ENCODE results near the gene ZFP30.

The ZFP30 gene

DNA sequence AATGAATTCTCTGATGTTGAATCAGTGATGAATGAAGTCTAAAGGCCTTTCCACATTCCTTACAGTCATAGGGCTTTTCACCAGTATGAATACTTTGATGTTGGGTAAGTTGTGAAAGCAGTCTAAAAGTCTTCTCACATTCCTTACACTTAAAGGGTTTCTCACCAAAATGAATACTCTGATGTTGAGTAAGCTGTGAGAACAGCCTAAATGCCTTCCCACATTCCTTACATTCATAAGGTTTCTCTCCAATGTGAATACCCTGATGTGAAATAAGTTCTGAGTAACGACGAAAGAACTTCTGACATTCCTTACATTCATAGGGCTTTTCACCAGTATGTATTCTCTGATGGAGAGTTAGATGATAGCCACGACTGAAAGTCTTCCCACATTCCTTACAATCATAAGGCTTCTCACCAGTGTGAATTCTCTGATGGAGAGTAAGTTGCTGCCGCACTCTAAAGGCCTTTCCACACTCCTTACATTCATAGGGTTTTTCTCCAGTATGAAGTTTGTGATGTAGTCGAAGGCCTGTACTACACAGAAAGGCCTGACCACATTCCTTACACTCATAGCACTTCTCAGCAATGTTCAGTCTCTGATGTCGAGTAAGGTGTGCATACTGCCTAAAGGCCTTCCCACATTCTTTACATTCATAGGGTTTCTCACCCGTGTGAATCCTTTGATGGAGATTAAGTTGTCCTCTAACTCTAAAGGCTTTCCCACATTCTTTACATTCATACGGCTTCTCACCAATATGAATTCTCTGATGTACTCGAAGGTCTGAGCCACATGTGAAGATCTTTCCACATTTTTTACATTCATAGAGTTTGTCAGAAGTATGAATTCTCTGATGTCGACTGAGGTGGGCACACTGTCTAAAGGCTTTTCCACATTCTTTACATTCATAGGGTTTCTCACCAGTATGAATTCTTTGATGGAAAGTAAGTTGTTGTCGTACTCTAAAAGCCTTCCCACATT is 19.9 kb downstream of the ZFP30 start:
- TF ChIP-seq ZNF274 (IDR thresholded peaks at IDR 0.05; ENCODE audit: low read depth, low read length), result peak; percentile 64; the same call in 1 of the 2 replicates
- H3K4me3 ChIP-seq (ENCODE audit: low read length), result no peak overlapping the region

DNA sequence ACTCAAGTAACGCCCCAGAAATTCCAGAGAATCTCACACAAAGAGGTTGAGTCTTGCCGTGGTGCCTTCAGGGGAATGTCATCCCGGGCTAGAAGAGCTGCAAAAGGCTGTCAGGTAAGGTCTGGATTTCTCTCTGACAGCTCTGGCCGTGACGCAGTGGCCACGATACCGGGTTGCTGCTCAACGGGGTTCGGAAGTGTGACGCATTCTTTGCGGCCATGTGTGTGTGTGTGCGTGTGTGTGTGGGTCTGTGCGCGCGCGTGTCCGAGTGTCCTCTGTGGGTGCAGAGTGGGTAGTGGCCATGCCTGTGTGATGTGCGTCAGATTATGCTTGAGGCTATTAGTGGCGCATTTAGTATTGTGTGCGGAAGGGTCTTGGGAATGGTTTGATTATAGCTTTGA is 60.3 kb downstream of the ZFP30 start:
- peak overlapping the region; percentile 67 for H3K4me3 ChIP-seq (ENCODE audit: low read length)
- no peak for TF ChIP-seq ZNF274 (IDR thresholded peaks at IDR 0.05; ENCODE audit: low read depth, low read length)

DNA sequence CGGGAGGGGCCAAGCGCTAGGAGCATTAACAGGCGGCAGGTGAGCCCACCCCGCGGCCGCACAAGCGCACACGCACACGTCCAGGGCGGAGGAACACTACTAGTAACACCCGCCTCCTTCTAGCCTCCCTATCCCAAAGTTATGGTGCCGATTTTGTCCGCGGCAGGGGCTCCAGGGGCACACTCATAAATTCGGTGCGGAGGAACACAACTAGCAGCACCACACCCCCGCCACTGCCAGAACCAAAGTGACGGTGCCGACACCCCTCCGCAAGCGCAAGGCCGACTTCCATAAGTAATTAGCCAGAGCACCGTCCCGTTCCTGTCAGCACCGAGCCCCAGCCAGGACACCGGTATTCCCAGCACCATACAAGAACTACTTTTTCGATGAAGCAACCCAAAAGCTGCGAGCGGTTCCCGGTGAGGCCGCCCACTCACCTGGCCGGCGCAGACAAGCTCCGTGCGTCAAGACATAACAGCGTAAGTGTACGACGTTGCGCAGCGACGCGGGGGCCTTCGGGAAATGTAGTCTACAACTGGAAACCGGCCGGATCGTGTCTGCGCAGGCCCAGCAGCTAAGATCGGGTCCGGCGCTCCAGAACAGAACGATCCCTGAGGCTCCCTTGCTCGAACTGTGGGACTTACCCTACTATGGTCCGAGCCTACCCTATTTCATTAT is 60.8 kb downstream of the ZFP30 start, which contains the start of the genes ZNF540 and ZNF571:
TSS of gene ZNF540 (plus strand) at position 573 of the 678 bp plus-strand sequence. CDS start 3,572 bp downstream, outside the sequence.
TSS of gene ZNF571 (minus strand) at position 489 of the 678 bp plus-strand sequence. CDS start 8,116 bp downstream, outside the sequence.
- no peak for TF ChIP-seq ZNF274 (IDR thresholded peaks at IDR 0.05; ENCODE audit: low read depth, low read length)
- H3K4me3 ChIP-seq (ENCODE audit: low read length), result peak within 1 kb of the TSS; percentile 67

DNA sequence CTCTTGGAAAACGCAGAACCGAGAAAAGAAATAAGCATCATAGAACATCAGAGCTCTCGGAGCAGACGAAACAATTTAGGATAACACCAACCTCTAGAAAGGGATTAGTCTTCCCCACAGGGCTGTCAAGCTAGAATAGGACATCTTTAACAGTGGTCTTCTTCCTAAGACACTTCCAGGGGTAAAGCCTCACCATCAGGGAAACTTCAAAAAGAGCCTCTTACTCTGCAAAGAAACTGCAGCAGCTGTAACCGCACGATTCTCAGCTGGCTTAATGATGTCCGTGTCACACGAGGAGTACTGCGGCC is 61.3 kb downstream of the ZFP30 start:
- peak overlapping the region; percentile 67 for H3K4me3 ChIP-seq (ENCODE audit: low read length)

DNA sequence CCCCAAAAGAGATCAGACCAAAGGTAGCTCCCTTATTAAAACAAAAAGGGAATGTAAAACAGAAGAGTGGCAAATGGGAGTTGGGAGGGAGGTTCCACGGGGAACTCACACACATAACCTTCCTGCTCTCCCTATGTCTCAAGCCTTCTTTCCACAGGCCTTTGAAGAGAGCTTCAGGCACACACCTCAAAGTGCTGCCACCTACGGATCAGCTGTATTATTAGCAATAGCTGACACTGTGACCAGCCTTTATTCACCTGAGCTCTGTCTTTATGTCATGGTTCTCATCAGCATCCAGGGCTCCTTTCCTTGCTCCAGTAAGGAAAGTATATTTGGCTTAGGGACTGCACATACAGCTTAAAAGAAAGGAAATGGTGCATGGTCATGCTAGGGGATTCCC is 71.9 kb downstream of the ZFP30 start:
- no peak for TF ChIP-seq ZNF274 (IDR thresholded peaks at IDR 0.05; ENCODE audit: low read depth, low read length)
- H3K4me3 ChIP-seq (ENCODE audit: low read length), result no peak overlapping the region

More for the DNA sequence above, 61.3 kb downstream of the ZFP30 start:
- TF ChIP-seq ZNF274 (IDR thresholded peaks at IDR 0.05; ENCODE audit: low read depth, low read length), result no peak

DNA sequence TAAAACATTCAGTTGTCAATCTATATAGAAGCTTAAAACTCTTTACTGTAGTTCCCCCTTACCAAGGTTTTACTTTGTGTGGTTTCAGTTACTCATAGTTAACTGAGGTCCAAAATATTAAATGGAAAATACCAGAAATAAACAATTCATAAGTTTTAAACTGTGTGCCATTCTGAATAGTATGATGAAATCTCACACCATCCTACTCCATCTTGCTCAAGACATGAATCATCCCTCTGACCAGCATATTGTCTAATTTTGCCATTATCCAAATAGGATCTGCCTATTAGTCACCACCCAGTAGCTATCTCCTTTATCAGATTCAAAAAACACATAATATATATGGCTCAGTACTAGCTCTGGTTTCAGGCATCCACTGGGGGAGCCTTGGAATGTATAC is 83.1 kb downstream of the ZFP30 start:
- TF ChIP-seq ZNF274 (IDR thresholded peaks at IDR 0.05; ENCODE audit: low read depth, low read length), result no peak
- H3K4me3 ChIP-seq (ENCODE audit: low read length), result no peak overlapping the region

DNA sequence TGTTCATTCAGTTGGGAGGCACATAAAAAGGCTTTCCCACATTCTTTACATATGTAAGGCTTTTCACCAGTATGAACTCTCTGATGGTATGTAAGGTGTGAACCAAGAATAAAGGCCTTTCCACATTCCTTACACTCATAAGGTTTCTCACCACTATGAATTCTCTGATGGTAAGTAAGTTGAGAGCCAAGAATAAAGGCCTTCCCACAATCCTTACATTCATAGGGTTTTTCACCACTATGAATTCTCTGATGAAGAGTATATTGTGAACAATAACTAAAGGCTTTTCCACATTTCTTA is 89.9 kb downstream of the ZFP30 start:
- H3K4me3 ChIP-seq (ENCODE audit: low read length), result no peak overlapping the region
- no peak for TF ChIP-seq ZNF274 (IDR thresholded peaks at IDR 0.05; ENCODE audit: low read depth, low read length)

DNA sequence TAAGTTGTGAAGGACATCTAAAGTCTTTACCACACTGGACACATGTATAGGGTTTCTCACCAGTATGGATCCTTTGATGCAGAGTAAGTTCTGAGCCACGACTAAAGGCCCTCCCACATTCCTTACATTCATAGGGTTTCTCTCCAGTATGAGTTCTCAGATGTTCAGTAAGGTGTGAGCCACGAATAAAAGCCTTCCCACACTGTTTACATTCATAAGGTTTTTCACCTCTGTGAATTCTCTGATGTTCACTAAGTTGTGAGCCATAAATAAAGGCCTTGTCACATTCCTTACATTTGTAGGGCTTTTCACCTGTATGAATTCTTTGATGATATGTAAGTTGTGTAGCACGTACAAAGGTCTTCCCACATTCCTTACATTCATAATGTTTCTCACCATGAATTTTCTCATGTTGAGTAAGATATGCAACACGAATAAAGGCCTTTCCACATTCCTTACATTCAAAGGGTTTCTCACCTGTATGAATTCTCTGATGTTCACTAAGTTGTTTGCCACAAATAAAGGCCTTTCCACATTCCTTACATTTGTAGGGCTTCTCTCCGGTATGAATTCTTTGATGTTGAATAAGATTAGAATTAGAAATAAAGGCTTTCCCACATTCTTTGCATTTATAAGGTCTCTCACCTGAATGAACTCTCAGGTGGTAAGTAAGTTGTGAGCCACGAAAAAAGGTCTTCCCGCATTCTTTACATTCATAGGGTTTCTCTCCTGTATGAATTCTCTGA is 90.5 kb downstream of the ZFP30 start:
- TF ChIP-seq ZNF274 (IDR thresholded peaks at IDR 0.05; ENCODE audit: low read depth, low read length), result peak; percentile 92
- H3K4me3 ChIP-seq (ENCODE audit: low read length), result no peak overlapping the region

Measured in GM08714 (cell line).